ENCODE results near the gene CTSH. TPM values are rescaled to one million over a fixed set of nuclear protein-coding genes. Genes with fewer than 3 reads are reported as not detected.

The CTSH gene
- total RNA-seq, 2 experiments from 2014 or later, result 11.1 to 11.4 TPM

- H3K4me1 Mint-ChIP-seq (ENCODE audit: low read depth), result no peaks in the 10 kb centered on the region
- no peak overlapping the region for H3K4me3 Mint-ChIP-seq
- no peak for DNase-seq
- H3K27me3 Mint-ChIP-seq, result no peaks in the 10 kb centered on the region
- ATAC-seq (ENCODE audit: poor library complexity), result no peak
- no peaks in the 10 kb centered on the region for H3K4me1 ChIP-seq (ENCODE audit: insufficient read depth, low read length)
- no peaks in the 10 kb centered on the region for H3K9me3 Mint-ChIP-seq
- H3K27me3 ChIP-seq (ENCODE audit: control insufficient read depth in 1 of 2, insufficient read depth in 2 of 2, low read length in 2 of 2), result no peaks in the 10 kb centered on the region
- TF ChIP-seq CTCF (IDR thresholded peaks at IDR 0.05), result no peak
- H3K9me3 ChIP-seq (ENCODE audit: control insufficient read depth in 1 of 2, insufficient read depth in 1 of 2, low read length in 2 of 2), result no peaks in the 10 kb centered on the region
- ChIA-PET POLR2A (no interaction called here), CTCF (interaction anchor here (0.6 kb wide), 1 partner anchor 1801 kb away, joined by 3 read pairs; no protein-coding TSS in a partner anchor)
- H3K36me3 Mint-ChIP-seq (ENCODE audit: low read depth), result no peaks in the 10 kb centered on the region
- intact Hi-C loops (cut with DNase I, micrococcal nuclease), result no loop called here
- H3K27ac Mint-ChIP-seq, result no peak overlapping the region
- H3K36me3 ChIP-seq (ENCODE audit: insufficient read depth, low read length), result no peaks in the 10 kb centered on the region
- H3K4me3 ChIP-seq (ENCODE audit: low read length), result no peak overlapping the region
- H3K27ac ChIP-seq (ENCODE audit: low read depth in 1 of 2, low read length in 2 of 2), result no peak overlapping the region
Observed at GRCh38 chr15:78969687-78970349, 25.0 kb upstream of the CTSH start.

GRCh38 chr15:78968539-78969271, 23.9 kb upstream of the CTSH start:
- no peak for ATAC-seq (ENCODE audit: poor library complexity)
- POLR2A ChIA-PET, result no interaction called here
- H3K27ac Mint-ChIP-seq, result no peak overlapping the region

GRCh38 chr15:78968114-78968513, 23.3 kb upstream of the CTSH start:
- ChIA-PET POLR2A (no interaction called here), CTCF (no interaction called here)
- Mint-ChIP-seq H3K27me3 (no peaks in the 10 kb centered on the region), H3K9me3 (no peaks in the 10 kb centered on the region), H3K4me1 (ENCODE audit: low read depth) (no peaks in the 10 kb centered on the region), H3K36me3 (ENCODE audit: low read depth) (no peaks in the 10 kb centered on the region), H3K27ac (no peak overlapping the region), H3K4me3 (no peak overlapping the region)
- no peaks in the 10 kb centered on the region for H3K9me3 ChIP-seq (ENCODE audit: control insufficient read depth in 1 of 2, insufficient read depth in 1 of 2, low read length in 2 of 2)
- intact Hi-C loops (cut with DNase I, micrococcal nuclease), result no loop called here
- H3K27me3 ChIP-seq (ENCODE audit: control insufficient read depth in 1 of 2, insufficient read depth in 2 of 2, low read length in 2 of 2), result no peaks in the 10 kb centered on the region
- ATAC-seq (ENCODE audit: poor library complexity) (no peak), DNase-seq (no peak)
- no peak overlapping the region for H3K4me3 ChIP-seq (ENCODE audit: low read length)
- no peaks in the 10 kb centered on the region for H3K4me1 ChIP-seq (ENCODE audit: insufficient read depth, low read length)
- H3K27ac ChIP-seq (ENCODE audit: low read depth in 1 of 2, low read length in 2 of 2), result no peak overlapping the region
- TF ChIP-seq CTCF (IDR thresholded peaks at IDR 0.05), result no peak
- H3K36me3 ChIP-seq (ENCODE audit: insufficient read depth, low read length), result no peaks in the 10 kb centered on the region

More at GRCh38 chr15:78968539-78969271, 23.9 kb upstream of the CTSH start:
- Mint-ChIP-seq H3K36me3 (ENCODE audit: low read depth) (no peaks in the 10 kb centered on the region), H3K27me3 (no peaks in the 10 kb centered on the region), H3K9me3 (no peaks in the 10 kb centered on the region), H3K4me3 (no peak overlapping the region), H3K4me1 (ENCODE audit: low read depth) (no peaks in the 10 kb centered on the region)
- Histone ChIP-seq H3K4me1 (ENCODE audit: insufficient read depth, low read length) (no peaks in the 10 kb centered on the region), H3K27me3 (ENCODE audit: control insufficient read depth in 1 of 2, insufficient read depth in 2 of 2, low read length in 2 of 2) (no peaks in the 10 kb centered on the region), H3K4me3 (ENCODE audit: low read length) (no peak overlapping the region), H3K27ac (ENCODE audit: low read depth in 1 of 2, low read length in 2 of 2) (no peak overlapping the region), H3K9me3 (ENCODE audit: control insufficient read depth in 1 of 2, insufficient read depth in 1 of 2, low read length in 2 of 2) (no peaks in the 10 kb centered on the region), H3K36me3 (ENCODE audit: insufficient read depth, low read length) (no peaks in the 10 kb centered on the region)
- no peak for DNase-seq
- TF ChIP-seq CTCF (IDR thresholded peaks at IDR 0.05), result no peak
- CTCF ChIA-PET, result no interaction called here
- intact Hi-C loops (cut with DNase I, micrococcal nuclease), result no loop called here

All from CD4-positive, alpha-beta T cell (primary cell).